Prostate gland (tissue), 2 donors: Measurements from ENCODE around the gene RHBDL2.

Source experiments
- CTCF ChIP-seq, 4 experiments: fragments of 200-600 bp in 2 of 4; fragments of 450-650 bp in 2 of 4; sonication (generic) in 2 of 4; IDR thresholded peaks; 1 replicate in 3 of 4; 2 replicates in 1 of 4; pipeline ENCODE4 v1.5.1; 2016 to 2019; ENCODE audit warnings: antibody characterized with exemption in 4 of 4, mild to moderate bottlenecking in 2 of 4, moderate library complexity in 2 of 4
- POLR2A ChIP-seq: fragments of 450-650 bp; IDR thresholded peaks from one replicate; pipeline ENCODE4 v1.6.1; 2016; ENCODE audit warnings: antibody characterized with exemption, mild to moderate bottlenecking

DNA sequence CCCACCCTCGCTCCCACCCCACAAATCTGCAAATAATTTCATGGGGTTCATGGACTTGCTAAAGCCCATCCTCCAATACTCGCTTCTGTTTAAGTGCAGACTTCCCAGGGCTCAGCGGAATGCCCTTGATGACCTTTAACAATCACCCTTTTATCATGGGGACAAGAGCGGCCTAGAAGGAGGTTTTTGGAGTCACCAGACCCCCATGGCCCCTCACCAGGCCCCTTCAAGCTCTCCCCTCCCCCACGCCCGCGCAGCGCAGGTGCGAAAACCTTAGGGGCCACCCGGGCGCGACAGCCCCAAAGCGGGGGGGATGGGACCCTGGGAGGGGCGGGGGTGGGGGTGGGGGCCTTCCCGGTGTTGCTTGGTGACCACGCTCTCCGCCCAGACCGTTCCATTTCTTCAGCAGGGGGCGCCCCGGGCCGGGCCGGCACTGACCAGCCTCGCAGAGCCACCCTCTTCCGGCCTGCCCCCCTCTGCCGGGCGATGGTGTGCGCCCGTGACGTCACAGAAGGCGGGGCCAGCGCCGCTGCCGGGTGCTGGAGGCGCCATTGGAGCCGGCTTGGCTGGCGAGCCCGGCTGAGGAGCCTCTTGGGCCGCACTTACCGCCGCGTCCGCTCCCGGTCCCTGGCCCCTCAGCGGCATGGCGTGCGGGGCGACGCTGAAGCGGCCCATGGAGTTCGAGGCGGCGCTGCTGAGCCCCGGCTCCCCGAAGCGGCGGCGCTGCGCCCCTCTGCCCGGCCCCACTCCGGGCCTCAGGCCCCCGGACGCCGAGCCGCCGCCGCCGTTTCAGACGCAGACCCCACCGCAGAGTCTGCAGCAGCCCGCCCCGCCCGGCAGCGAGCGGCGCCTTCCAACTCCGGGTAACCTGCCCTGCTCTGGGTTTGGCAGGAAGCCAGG, 49.4 kb upstream of the RHBDL2 start, which contains the start of gene AKIRIN1:
- peak in 3 of 4 experiments; percentile 30 to 60 (median 32) for TF ChIP-seq CTCF (IDR thresholded peaks at IDR 0.05)
- peak; percentile 96 for TF ChIP-seq POLR2A
